GM12878 (cell line): ENCODE results near the gene SCGB2B2. TPM values are rescaled to one million over a fixed set of nuclear protein-coding genes. Genes with fewer than 3 reads are reported as not detected.

Source experiments
- ATAC-seq: fragments of 200-7000 bp; cut with Tn5 transposase; 3 replicates; pipeline ENCODE4 v1.9.1; 2020; ENCODE audit warnings: mild to moderate bottlenecking, moderate library complexity
- BruUV-seq: library from RNA; stranded (reverse); fragments of 400-500 nt; replicated peaks from 2 replicates; lab custom pipeline; 2021; lab: Mats Ljungman, UMichigan
- CTCF ChIA-PET: fragments of 300-600 bp; sonication (Branson Sonifier 250); formaldehyde crosslinking; extraction: SDS; loops from one replicate; lab custom pipeline; 2021; ENCODE audit warnings: inconsistent platforms; lab: Yijun Ruan, JAX
- POLR2A ChIA-PET: fragments of 350-600 bp; formaldehyde crosslinking; extraction: SDS; loops from one replicate; lab custom pipeline; 2021; ENCODE audit warnings: inconsistent platforms; lab: Charles Lee
- RAD21 ChIA-PET: fragments of 300-600 bp; sonication (Branson Sonifier 250); formaldehyde crosslinking; loops from one replicate; lab custom pipeline; 2023; ENCODE audit warnings: antibody characterized with exemption; ENCODE audit not compliant: unreplicated experiment; lab: Charles Lee
- SMC1A ChIA-PET: fragments of 300-600 bp; sonication (Branson Sonifier 250); formaldehyde crosslinking; loops from one replicate; lab custom pipeline; 2023; ENCODE audit not compliant: unreplicated experiment, uncharacterized antibody; lab: Charles Lee
- DNase-seq: peaks from one replicate; pipeline ENCODE4 v3.0.0-alpha.2; 2011; ENCODE audit warnings: low read depth, low spot score
- FAIRE-seq: peaks from 3 replicates; lab custom pipeline; 2011; peaks lifted over from hg19 to GRCh38; lab: Jason Lieb, UNC
- H2AFZ ChIP-seq: 2 replicates; pipeline ENCODE4 v1.6.0; 2011; ENCODE audit warnings: low read depth, low read length, control low read depth; ENCODE audit not compliant: control insufficient read depth
- H3K27ac ChIP-seq: 2 replicates; pipeline ENCODE4 v1.5.1; 2011; ENCODE audit warnings: control low read depth; ENCODE audit not compliant: control insufficient read depth, insufficient read depth
- H3K27me3 ChIP-seq, 2 experiments: replicated peaks in 1 of 2; 2 replicates each; pipeline versions ENCODE4 v1.6.0 to v1.6.1; 2011; ENCODE audit warnings: low read length in 1 of 2; ENCODE audit not compliant: control insufficient read depth in 2 of 2, insufficient read depth in 2 of 2
- H3K36me3 ChIP-seq, 2 experiments: 2 replicates each; pipeline ENCODE4 v1.5.1; 2011; ENCODE audit warnings: low read length in 1 of 2; ENCODE audit not compliant: control insufficient read depth in 2 of 2, insufficient read depth in 2 of 2
- H3K4me1 ChIP-seq: 2 replicates; pipeline ENCODE4 v1.6.1; 2011; ENCODE audit warnings: mild to moderate bottlenecking, low read length, moderate library complexity, mixed read lengths; ENCODE audit not compliant: control insufficient read depth, insufficient read depth
- H3K4me2 ChIP-seq: 2 replicates; pipeline ENCODE4 v1.6.0; 2011; ENCODE audit warnings: control low read depth; ENCODE audit not compliant: control insufficient read depth, insufficient read depth
- H3K4me3 ChIP-seq: fragments of 200-600 bp; sonication (generic); 2 replicates; pipeline ENCODE4 v1.5.1; 2016
- H3K79me2 ChIP-seq: 2 replicates; pipeline ENCODE4 v1.6.0; 2011; ENCODE audit warnings: low read length; ENCODE audit not compliant: control insufficient read depth, insufficient read depth
- H3K9ac ChIP-seq: 2 replicates; pipeline ENCODE4 v1.8.0; 2011; ENCODE audit warnings: low read length, control low read depth, mixed read lengths; ENCODE audit not compliant: control insufficient read depth, insufficient read depth
- H3K9me3 ChIP-seq: replicated peaks from 3 replicates; pipeline ENCODE4 v1.5.1; 2011; ENCODE audit warnings: mild to moderate bottlenecking, low read length; ENCODE audit not compliant: control insufficient read depth, insufficient read depth
- H4K20me1 ChIP-seq: 2 replicates; pipeline ENCODE4 v1.6.0; 2011; ENCODE audit not compliant: control insufficient read depth, insufficient read depth
- CREM ChIP-seq: IDR thresholded peaks from 2 replicates; pipeline ENCODE4 v1.6.1; 2014; ENCODE audit warnings: antibody characterized with exemption, low read depth
- IRF4 ChIP-seq: IDR thresholded peaks from 2 replicates; pipeline ENCODE4 v1.6.1; 2011; ENCODE audit warnings: low read depth, low read length
- MYC ChIP-seq: IDR thresholded peaks from 2 replicates; pipeline ENCODE4 v1.6.1; 2011; ENCODE audit warnings: mild to moderate bottlenecking, low read length, moderate library complexity, inconsistent platforms; ENCODE audit not compliant: insufficient read depth, insufficient replicate concordance, insufficient read length, severe bottlenecking
- NFXL1 ChIP-seq: fragments of 450-650 bp; IDR thresholded peaks from 2 replicates; pipeline ENCODE4 v1.6.1; 2017; ENCODE audit warnings: antibody characterized with exemption, mild to moderate bottlenecking, borderline replicate concordance
- NRF1 ChIP-seq: conservative IDR thresholded peaks from 2 replicates; pipeline ENCODE4 v1.6.1; 2011; ENCODE audit warnings: mild to moderate bottlenecking, low read depth, low read length, improper control_type of control experiment
- POLR2A ChIP-seq: IDR thresholded peaks from 2 replicates; pipeline ENCODE4 v1.6.1; 2011; ENCODE audit warnings: low read depth, mild to moderate bottlenecking, low read length
- RAD21 ChIP-seq: IDR thresholded peaks from 2 replicates; pipeline ENCODE4 v1.6.1; 2011; ENCODE audit warnings: mild to moderate bottlenecking, low read depth, low read length, moderate library complexity; ENCODE audit not compliant: insufficient read depth
- REST ChIP-seq: IDR thresholded peaks from 2 replicates; pipeline ENCODE4 v1.6.1; 2012; ENCODE audit warnings: mild to moderate bottlenecking, low read depth, low read length
- RUNX3 ChIP-seq: IDR thresholded peaks from 2 replicates; pipeline ENCODE4 v1.6.1; 2012; ENCODE audit warnings: low read length, inconsistent platforms
- SMC3 ChIP-seq: IDR thresholded peaks from 2 replicates; pipeline ENCODE4 v1.6.1; 2011; ENCODE audit warnings: low read length, improper control_type of control experiment, borderline replicate concordance
- SUZ12 ChIP-seq: fragments of 200-600 bp; sonication (generic); IDR thresholded peaks from one replicate; pipeline ENCODE4 v1.6.1; 2018; ENCODE audit warnings: antibody characterized with exemption, mild to moderate bottlenecking; ENCODE audit not compliant: unreplicated experiment
- USF1 ChIP-seq: IDR thresholded peaks from 2 replicates; pipeline ENCODE4 v1.6.1; 2011; ENCODE audit warnings: borderline replicate concordance, low read depth, mild to moderate bottlenecking, moderate library complexity, mixed read lengths, low read length; ENCODE audit not compliant: insufficient read depth; ENCODE audit errors: extremely low read length
- ZSCAN29 ChIP-seq: fragments of 450-650 bp; IDR thresholded peaks from 2 replicates; pipeline ENCODE4 v1.6.1; 2017; ENCODE audit warnings: mild to moderate bottlenecking, moderate library complexity
- WGBS: methylation state at CpG from one replicate; pipeline ENCODE4 v1.1.6; 2016; ENCODE audit warnings: low lambda C conversion rate; ENCODE audit not compliant: insufficient replicate concordance, insufficient coverage; ENCODE audit errors: missing lambda C conversion rate; 5-methylcytosine and 5-hydroxymethylcytosine counted together
- in situ Hi-C: fragments of 300-500 bp; cut with MboI; formaldehyde crosslinking; loops from 9 replicates; pipeline ENCODE4 v1.14.3; 2018; ENCODE audit warnings: mixed read lengths
- intact Hi-C: fragments of 100-400 bp; cut with micrococcal nuclease; formaldehyde crosslinking; loops from one replicate; pipeline ENCODE4 v1.14.2; 2022; ENCODE audit not compliant: unreplicated experiment
- polyA plus RNA-seq, 11 experiments: library from polyadenylated mRNA; depleted of rRNA in 4 of 11; unstranded in 6 of 11; stranded (reverse) in 5 of 11; fragments of >200 nt; fragmentation: Nextera tagmentation in 4 of 11; fragmentation: Illumina TruSeq in 1 of 11; extraction: Ambion mirVana in 4 of 11; extraction: Trizol in 1 of 11; gene quantifications; 1 replicate in 1 of 11; 2 replicates in 10 of 11; pipeline versions ENCODE4 v1.2.1 to v1.2.3, GENCODE V29; 2011 to 2016; ENCODE audit warnings: inconsistent platforms in 2 of 11, missing spikeins in 2 of 11, low read depth in 1 of 11
- total RNA-seq, 4 experiments: library from RNA; depleted of rRNA in 3 of 4; stranded (reverse); fragments of >200 nt in 3 of 4; fragmentation: Illumina TruSeq in 1 of 4; extraction: Trizol in 1 of 4; gene quantifications; 2 replicates each; pipeline versions ENCODE4 v1.2.1 to v1.2.3, GENCODE V29; 2013 to 2021
- TF ChIP-seq, protein P1 (sequence below): fragments of 450-650 bp; IDR thresholded peaks from 2 replicates; pipeline ENCODE4 v1.6.1; 2016; ENCODE audit warnings: mild to moderate bottlenecking
- TF ChIP-seq, protein P2 (sequence below), 3 experiments: IDR thresholded peaks in 2 of 3; conservative IDR thresholded peaks in 1 of 3; 2 replicates each; pipeline ENCODE4 v1.5.1; 2011; ENCODE audit warnings: low read depth in 3 of 3, low read length in 3 of 3, mild to moderate bottlenecking in 3 of 3, control low read depth in 2 of 3, moderate library complexity in 2 of 3, inconsistent platforms in 1 of 3, mixed read lengths in 1 of 3; ENCODE audit not compliant: control insufficient read depth in 2 of 3, insufficient read depth in 1 of 3; ENCODE audit errors: extremely low read depth in 1 of 3

Gene SCGB2B2
- total and polyA plus RNA-seq, 10 of the 15 experiments (the other 5 are each of a cell fraction or from before 2014, with no cell fraction given) = 0.06 to 0.35 (median 0.21) TPM; not detected in 6

GRCh38 chr19:34639491-34640085, 37.4 kb downstream of the SCGB2B2 start:
- ChIA-PET CTCF (interaction anchor here (0.6 to 4.9 kb wide), 18 partner anchors 9 to 212 kb away, joined by 3 to 45 read pairs (median 6); partner anchors contain the start of genes SCGB2B2 and ZNF302), RAD21 (interaction anchor here (1.0 to 1.1 kb wide), 2 partner anchors 22 to 73 kb away, joined by 4 to 8 read pairs; no protein-coding TSS in a partner anchor), SMC1A (interaction anchor here (0.8 to 3.3 kb wide), 6 partner anchors 15 to 77 kb away, joined by 3 to 13 read pairs (median 4); no protein-coding TSS in a partner anchor), POLR2A (no interaction called here)
- Histone ChIP-seq H3K4me2 (no peak overlapping the region), H3K27ac (no peak overlapping the region), H3K79me2 (no peaks in the 10 kb centered on the region), H3K4me3 (no peak overlapping the region), H3K9ac (no peak overlapping the region), H3K27me3 (no peaks in the 10 kb centered on the region), H2AFZ (no peak overlapping the region), H4K20me1 (no peaks in the 10 kb centered on the region), H3K36me3 (no peaks in the 10 kb centered on the region), H3K4me1 (no peaks in the 10 kb centered on the region), H3K9me3 (peaks cover 4% of the 10 kb centered on the region; the same call in 1 of the 3 replicates)
- WGBS = 33% methylated on average over 4 of the region's 4 CpGs
- peak; percentile 64 for FAIRE-seq
- peak; percentile 13 for DNase-seq
- intact Hi-C loops (loop anchor here (1.0 kb wide), 1 partner anchor 73 kb away; no protein-coding TSS in a partner anchor), in situ Hi-C loops (loop anchor here (5.0 kb wide), 1 partner anchor 73 kb away; no protein-coding TSS in a partner anchor)
- peak; percentile 72 for ATAC-seq
- TF ChIP-seq IRF4 (no peak), CREM (no peak), RUNX3 (no peak), MYC (no peak), ZSCAN29 (no peak), USF1 (no peak), SUZ12 (no peak), NFXL1 (no peak), SMC3 (peak; percentile 81), RAD21 (peak; percentile 80), REST (no peak), NRF1 (0 out of 2 replicates have a peak, but pooled peaks have one; percentile 5), POLR2A (no peak)
- TF ChIP-seq, protein P1, sequence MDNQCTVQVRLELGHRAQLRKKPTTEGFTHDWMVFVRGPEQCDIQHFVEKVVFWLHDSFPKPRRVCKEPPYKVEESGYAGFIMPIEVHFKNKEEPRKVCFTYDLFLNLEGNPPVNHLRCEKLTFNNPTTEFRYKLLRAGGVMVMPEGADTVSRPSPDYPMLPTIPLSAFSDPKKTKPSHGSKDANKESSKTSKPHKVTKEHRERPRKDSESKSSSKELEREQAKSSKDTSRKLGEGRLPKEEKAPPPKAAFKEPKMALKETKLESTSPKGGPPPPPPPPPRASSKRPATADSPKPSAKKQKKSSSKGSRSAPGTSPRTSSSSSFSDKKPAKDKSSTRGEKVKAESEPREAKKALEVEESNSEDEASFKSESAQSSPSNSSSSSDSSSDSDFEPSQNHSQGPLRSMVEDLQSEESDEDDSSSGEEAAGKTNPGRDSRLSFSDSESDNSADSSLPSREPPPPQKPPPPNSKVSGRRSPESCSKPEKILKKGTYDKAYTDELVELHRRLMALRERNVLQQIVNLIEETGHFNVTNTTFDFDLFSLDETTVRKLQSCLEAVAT = no peak
- TF ChIP-seq, protein P2, sequence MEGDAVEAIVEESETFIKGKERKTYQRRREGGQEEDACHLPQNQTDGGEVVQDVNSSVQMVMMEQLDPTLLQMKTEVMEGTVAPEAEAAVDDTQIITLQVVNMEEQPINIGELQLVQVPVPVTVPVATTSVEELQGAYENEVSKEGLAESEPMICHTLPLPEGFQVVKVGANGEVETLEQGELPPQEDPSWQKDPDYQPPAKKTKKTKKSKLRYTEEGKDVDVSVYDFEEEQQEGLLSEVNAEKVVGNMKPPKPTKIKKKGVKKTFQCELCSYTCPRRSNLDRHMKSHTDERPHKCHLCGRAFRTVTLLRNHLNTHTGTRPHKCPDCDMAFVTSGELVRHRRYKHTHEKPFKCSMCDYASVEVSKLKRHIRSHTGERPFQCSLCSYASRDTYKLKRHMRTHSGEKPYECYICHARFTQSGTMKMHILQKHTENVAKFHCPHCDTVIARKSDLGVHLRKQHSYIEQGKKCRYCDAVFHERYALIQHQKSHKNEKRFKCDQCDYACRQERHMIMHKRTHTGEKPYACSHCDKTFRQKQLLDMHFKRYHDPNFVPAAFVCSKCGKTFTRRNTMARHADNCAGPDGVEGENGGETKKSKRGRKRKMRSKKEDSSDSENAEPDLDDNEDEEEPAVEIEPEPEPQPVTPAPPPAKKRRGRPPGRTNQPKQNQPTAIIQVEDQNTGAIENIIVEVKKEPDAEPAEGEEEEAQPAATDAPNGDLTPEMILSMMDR (IDR thresholded peaks at IDR 0.05 in 2 of 3, conservative IDR thresholded peaks at IDR 0.05 in 1 of 3; ENCODE audit: control insufficient read depth in 2 of 3, extremely low read depth in 1 of 3, insufficient read depth in 1 of 3, low read depth in 3 of 3, low read length in 3 of 3) = peak; percentile 75 to 76 (median 76)
- no TSS peak for BruUV-seq
